HepG2 (cell line): ENCODE data around the gene GPATCH4. TPM values are rescaled to one million over a fixed set of nuclear protein-coding genes. Genes with fewer than 3 reads are reported as not detected.

Source experiments
- GABPA ChIP-seq, 2 experiments: IDR thresholded peaks; 2 replicates each; pipeline ENCODE4 v1.6.1; 2011 to 2016; ENCODE audit warnings: low read depth in 2 of 2, low read length in 1 of 2, missing biosample characterization in 1 of 2, missing genetic modification characterization in 1 of 2
- GLI4 ChIP-seq: sonication (generic); formaldehyde crosslinking; IDR thresholded peaks from 2 replicates; pipeline ENCODE4 v1.5.1; 2020; ENCODE audit warnings: missing genetic modification reagents, mild to moderate bottlenecking, moderate library complexity, borderline replicate concordance
- HDAC1 ChIP-seq: sonication (generic); formaldehyde crosslinking; IDR thresholded peaks from 2 replicates; pipeline ENCODE4 v1.5.1; 2020; ENCODE audit warnings: mild to moderate bottlenecking, missing genetic modification reagents
- KAT8 ChIP-seq: IDR thresholded peaks from 2 replicates; pipeline ENCODE4 v1.6.1; 2016; ENCODE audit warnings: missing genetic modification reagents, missing compliant biosample characterization
- KDM3A ChIP-seq: IDR thresholded peaks from 2 replicates; pipeline ENCODE4 v1.6.1; 2018; ENCODE audit warnings: low read depth, missing compliant biosample characterization
- MTF2 ChIP-seq: sonication (generic); formaldehyde crosslinking; IDR thresholded peaks from 2 replicates; pipeline ENCODE4 v1.5.0; 2020; ENCODE audit warnings: missing genetic modification reagents, borderline replicate concordance
- PAF1 ChIP-seq: IDR thresholded peaks from 2 replicates; pipeline ENCODE4 v1.6.1; 2016; ENCODE audit warnings: missing genetic modification reagents, missing compliant biosample characterization
- REXO4 ChIP-seq: sonication (generic); formaldehyde crosslinking; IDR thresholded peaks from 2 replicates; pipeline ENCODE4 v1.8.0; 2022; ENCODE audit warnings: missing genetic modification reagents, mild to moderate bottlenecking, borderline replicate concordance
- SMAD3 ChIP-seq: sonication (generic); formaldehyde crosslinking; IDR thresholded peaks from 2 replicates; pipeline ENCODE4 v1.4.0; 2020; ENCODE audit warnings: missing genetic modification reagents
- TOPORS ChIP-seq: sonication (generic); formaldehyde crosslinking; IDR thresholded peaks from 2 replicates; pipeline ENCODE4 v1.8.0; 2023; ENCODE audit warnings: mild to moderate bottlenecking, missing genetic modification reagents
- ZBTB8A ChIP-seq: sonication (generic); formaldehyde crosslinking; IDR thresholded peaks from 2 replicates; pipeline ENCODE4 v1.4.0; 2020; ENCODE audit warnings: mild to moderate bottlenecking, low read depth, missing genetic modification reagents, borderline replicate concordance
- ZNF615 ChIP-seq: sonication (generic); formaldehyde crosslinking; IDR thresholded peaks from 2 replicates; pipeline ENCODE4 v1.5.0; 2020; ENCODE audit warnings: mild to moderate bottlenecking, missing genetic modification reagents, borderline replicate concordance
- polyA plus RNA-seq, 8 experiments: library from polyadenylated mRNA; depleted of rRNA in 3 of 8; stranded (reverse) in 7 of 8; unstranded in 1 of 8; fragments of >200 nt; fragmentation: Illumina TruSeq in 4 of 8; extraction: Trizol in 4 of 8; gene quantifications; 2 replicates each; pipeline versions ENCODE4 v1.2.1 to v1.2.3, GENCODE V29; 2011 to 2016; ENCODE audit warnings: low read depth in 4 of 8, missing spikeins in 1 of 8, mixed read lengths in 1 of 8; ENCODE audit not compliant: insufficient read depth in 1 of 8
- total RNA-seq, 5 experiments: library from RNA; depleted of rRNA; stranded (reverse); fragments of >200 nt; fragmentation: Illumina TruSeq; extraction: Trizol; gene quantifications; 2 replicates each; pipeline ENCODE4 v1.2.3, GENCODE V29; 2016; ENCODE audit warnings: low read depth in 1 of 5
- TF ChIP-seq, protein P1 (sequence below): IDR thresholded peaks from 2 replicates; pipeline ENCODE4 v1.6.1; 2016; ENCODE audit warnings: mild to moderate bottlenecking
- TF ChIP-seq, protein P2 (sequence below), 2 experiments: sonication (generic) in 1 of 2; formaldehyde crosslinking in 1 of 2; IDR thresholded peaks; 2 replicates each; pipeline versions ENCODE4 v1.5.1 to v1.6.1; 2011 to 2020; ENCODE audit warnings: borderline replicate concordance in 1 of 2, low read depth in 1 of 2, low read length in 1 of 2, mild to moderate bottlenecking in 1 of 2, missing genetic modification reagents in 1 of 2, moderate library complexity in 1 of 2
- TF ChIP-seq, protein P3 (sequence below), 2 experiments: IDR thresholded peaks; 2 replicates each; pipeline ENCODE4 v1.6.1; 2011 to 2012; ENCODE audit warnings: low read length in 2 of 2, borderline replicate concordance in 1 of 2, low read depth in 1 of 2, mild to moderate bottlenecking in 1 of 2, moderate library complexity in 1 of 2
- TF ChIP-seq, protein P4 (sequence below): sonication (generic); formaldehyde crosslinking; IDR thresholded peaks from 2 replicates; pipeline ENCODE4 v1.4.0; 2020; ENCODE audit warnings: mild to moderate bottlenecking, missing genetic modification reagents
- TF ChIP-seq, protein P5 (sequence below): sonication (generic); formaldehyde crosslinking; IDR thresholded peaks from 2 replicates; pipeline ENCODE4 v1.4.0; 2020; ENCODE audit warnings: missing genetic modification reagents

Gene GPATCH4
- total and polyA plus RNA-seq, 2 of the 13 experiments (the other 11 are each of a cell fraction or from before 2014, with no cell fraction given): 19.2 to 37.9 TPM

DNA sequence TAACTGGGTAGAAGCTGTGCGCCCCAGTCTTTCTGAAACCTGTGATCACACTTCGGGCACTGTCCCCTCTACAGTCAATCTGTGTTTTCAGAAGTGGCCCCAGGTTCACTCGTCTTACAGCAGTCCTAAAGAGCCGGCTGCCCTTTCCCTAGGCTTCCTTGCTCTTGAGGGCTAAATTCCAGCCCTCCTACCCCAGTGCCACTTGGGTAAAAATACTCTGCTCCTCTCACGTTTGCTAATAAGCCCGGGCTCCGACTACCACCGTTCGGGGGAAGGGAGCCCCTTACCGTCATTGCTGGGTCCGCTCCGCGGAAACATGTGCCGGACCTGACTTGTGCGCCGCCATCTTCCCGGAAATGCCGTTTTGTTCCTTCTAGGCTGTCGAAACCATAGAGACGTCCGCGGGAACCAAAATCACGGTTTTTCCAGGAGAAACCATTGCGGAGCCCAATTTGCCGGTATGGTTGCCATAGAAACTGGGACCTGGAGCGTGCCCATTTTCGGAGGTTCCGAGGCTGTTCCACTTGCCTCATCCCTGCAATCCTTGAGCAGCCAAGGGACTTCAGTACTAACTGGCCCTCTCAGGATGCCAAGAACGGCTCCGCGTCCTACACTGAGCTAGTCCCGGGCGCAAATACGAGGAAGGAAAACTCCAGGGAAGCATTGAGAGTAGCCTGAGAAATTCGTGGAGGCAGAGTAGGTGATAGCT, at the start of gene GPATCH4 (continued):
- TF ChIP-seq GLI4 (CRISPR knock-in tag) (0 out of 2 replicates have a peak, but pooled peaks have one; percentile 25), GABPA (IDR thresholded peaks at IDR 0.05; ENCODE audit: low read depth, low read length) (peak; percentile 74), GABPA (CRISPR knock-in tag; IDR thresholded peaks at IDR 0.05; ENCODE audit: low read depth) (peak; percentile 97), REXO4 (CRISPR knock-in tag) (no peak), HDAC1 (CRISPR knock-in tag) (peak; percentile 96), TOPORS (CRISPR knock-in tag) (peak; percentile 46; the same call in 1 of the 2 replicates), SMAD3 (CRISPR knock-in tag) (peak; percentile 70; the same call in 1 of the 2 replicates), ZBTB8A (CRISPR knock-in tag) (no peak), KDM3A (CRISPR knock-in tag) (0 out of 2 replicates have a peak, but pooled peaks have one; percentile 33), MTF2 (CRISPR knock-in tag) (no peak), PAF1 (CRISPR knock-in tag) (no peak), KAT8 (CRISPR knock-in tag) (peak; percentile 96), ZNF615 (CRISPR knock-in tag) (no peak)
- TF ChIP-seq, protein P1, sequence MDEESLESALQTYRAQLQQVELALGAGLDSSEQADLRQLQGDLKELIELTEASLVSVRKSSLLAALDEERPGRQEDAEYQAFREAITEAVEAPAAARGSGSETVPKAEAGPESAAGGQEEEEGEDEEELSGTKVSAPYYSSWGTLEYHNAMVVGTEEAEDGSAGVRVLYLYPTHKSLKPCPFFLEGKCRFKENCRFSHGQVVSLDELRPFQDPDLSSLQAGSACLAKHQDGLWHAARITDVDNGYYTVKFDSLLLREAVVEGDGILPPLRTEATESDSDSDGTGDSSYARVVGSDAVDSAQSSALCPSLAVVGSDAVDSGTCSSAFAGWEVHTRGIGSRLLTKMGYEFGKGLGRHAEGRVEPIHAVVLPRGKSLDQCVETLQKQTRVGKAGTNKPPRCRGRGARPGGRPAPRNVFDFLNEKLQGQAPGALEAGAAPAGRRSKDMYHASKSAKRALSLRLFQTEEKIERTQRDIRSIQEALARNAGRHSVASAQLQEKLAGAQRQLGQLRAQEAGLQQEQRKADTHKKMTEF (CRISPR knock-in tag): peak; percentile 73
- TF ChIP-seq, protein P2, sequence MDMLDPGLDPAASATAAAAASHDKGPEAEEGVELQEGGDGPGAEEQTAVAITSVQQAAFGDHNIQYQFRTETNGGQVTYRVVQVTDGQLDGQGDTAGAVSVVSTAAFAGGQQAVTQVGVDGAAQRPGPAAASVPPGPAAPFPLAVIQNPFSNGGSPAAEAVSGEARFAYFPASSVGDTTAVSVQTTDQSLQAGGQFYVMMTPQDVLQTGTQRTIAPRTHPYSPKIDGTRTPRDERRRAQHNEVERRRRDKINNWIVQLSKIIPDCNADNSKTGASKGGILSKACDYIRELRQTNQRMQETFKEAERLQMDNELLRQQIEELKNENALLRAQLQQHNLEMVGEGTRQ (IDR thresholded peaks at IDR 0.05; ENCODE audit: low read depth, low read length): no peak
- TF ChIP-seq, protein P2 (CRISPR knock-in tag; IDR thresholded peaks at IDR 0.05; ENCODE audit: borderline replicate concordance): no peak; the same call in 1 of the 2 replicates
- TF ChIP-seq, protein P3, sequence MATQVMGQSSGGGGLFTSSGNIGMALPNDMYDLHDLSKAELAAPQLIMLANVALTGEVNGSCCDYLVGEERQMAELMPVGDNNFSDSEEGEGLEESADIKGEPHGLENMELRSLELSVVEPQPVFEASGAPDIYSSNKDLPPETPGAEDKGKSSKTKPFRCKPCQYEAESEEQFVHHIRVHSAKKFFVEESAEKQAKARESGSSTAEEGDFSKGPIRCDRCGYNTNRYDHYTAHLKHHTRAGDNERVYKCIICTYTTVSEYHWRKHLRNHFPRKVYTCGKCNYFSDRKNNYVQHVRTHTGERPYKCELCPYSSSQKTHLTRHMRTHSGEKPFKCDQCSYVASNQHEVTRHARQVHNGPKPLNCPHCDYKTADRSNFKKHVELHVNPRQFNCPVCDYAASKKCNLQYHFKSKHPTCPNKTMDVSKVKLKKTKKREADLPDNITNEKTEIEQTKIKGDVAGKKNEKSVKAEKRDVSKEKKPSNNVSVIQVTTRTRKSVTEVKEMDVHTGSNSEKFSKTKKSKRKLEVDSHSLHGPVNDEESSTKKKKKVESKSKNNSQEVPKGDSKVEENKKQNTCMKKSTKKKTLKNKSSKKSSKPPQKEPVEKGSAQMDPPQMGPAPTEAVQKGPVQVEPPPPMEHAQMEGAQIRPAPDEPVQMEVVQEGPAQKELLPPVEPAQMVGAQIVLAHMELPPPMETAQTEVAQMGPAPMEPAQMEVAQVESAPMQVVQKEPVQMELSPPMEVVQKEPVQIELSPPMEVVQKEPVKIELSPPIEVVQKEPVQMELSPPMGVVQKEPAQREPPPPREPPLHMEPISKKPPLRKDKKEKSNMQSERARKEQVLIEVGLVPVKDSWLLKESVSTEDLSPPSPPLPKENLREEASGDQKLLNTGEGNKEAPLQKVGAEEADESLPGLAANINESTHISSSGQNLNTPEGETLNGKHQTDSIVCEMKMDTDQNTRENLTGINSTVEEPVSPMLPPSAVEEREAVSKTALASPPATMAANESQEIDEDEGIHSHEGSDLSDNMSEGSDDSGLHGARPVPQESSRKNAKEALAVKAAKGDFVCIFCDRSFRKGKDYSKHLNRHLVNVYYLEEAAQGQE (IDR thresholded peaks at IDR 0.05; ENCODE audit: borderline replicate concordance in 1 of 2, low read depth in 1 of 2, low read length in 2 of 2): peak in 1 of 2 experiments; percentile 58; a peak in 1 of 4 replicates
- TF ChIP-seq, protein P4, sequence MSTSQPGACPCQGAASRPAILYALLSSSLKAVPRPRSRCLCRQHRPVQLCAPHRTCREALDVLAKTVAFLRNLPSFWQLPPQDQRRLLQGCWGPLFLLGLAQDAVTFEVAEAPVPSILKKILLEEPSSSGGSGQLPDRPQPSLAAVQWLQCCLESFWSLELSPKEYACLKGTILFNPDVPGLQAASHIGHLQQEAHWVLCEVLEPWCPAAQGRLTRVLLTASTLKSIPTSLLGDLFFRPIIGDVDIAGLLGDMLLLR: peak; percentile 98; the same call in 1 of the 2 replicates
- TF ChIP-seq, protein P5, sequence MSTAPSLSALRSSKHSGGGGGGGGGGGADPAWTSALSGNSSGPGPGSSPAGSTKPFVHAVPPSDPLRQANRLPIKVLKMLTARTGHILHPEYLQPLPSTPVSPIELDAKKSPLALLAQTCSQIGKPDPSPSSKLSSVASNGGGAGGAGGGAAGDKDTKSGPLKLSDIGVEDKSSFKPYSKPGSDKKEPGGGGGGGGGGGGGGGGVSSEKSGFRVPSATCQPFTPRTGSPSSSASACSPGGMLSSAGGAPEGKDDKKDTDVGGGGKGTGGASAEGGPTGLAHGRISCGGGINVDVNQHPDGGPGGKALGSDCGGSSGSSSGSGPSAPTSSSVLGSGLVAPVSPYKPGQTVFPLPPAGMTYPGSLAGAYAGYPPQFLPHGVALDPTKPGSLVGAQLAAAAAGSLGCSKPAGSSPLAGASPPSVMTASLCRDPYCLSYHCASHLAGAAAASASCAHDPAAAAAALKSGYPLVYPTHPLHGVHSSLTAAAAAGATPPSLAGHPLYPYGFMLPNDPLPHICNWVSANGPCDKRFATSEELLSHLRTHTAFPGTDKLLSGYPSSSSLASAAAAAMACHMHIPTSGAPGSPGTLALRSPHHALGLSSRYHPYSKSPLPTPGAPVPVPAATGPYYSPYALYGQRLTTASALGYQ (CRISPR knock-in tag): peak; percentile 68; the same call in 1 of the 2 replicates
